Testis (tissue), 2 donors: ENCODE data around the gene GABRB1.

ENCODE experiments used
- CTCF ChIP-seq, 3 experiments: fragments of 450-650 bp in 2 of 3; fragments of 200-600 bp in 1 of 3; sonication (generic) in 1 of 3; IDR thresholded peaks; one replicate each; pipeline ENCODE4 v1.5.1; 2016 to 2019; ENCODE audit warnings: antibody characterized with exemption in 3 of 3, mild to moderate bottlenecking in 2 of 3, moderate library complexity in 1 of 3
- POLR2A ChIP-seq: fragments of 450-650 bp; IDR thresholded peaks from one replicate; pipeline ENCODE4 v1.6.1; 2017; ENCODE audit warnings: antibody characterized with exemption, mild to moderate bottlenecking, moderate library complexity

DNA sequence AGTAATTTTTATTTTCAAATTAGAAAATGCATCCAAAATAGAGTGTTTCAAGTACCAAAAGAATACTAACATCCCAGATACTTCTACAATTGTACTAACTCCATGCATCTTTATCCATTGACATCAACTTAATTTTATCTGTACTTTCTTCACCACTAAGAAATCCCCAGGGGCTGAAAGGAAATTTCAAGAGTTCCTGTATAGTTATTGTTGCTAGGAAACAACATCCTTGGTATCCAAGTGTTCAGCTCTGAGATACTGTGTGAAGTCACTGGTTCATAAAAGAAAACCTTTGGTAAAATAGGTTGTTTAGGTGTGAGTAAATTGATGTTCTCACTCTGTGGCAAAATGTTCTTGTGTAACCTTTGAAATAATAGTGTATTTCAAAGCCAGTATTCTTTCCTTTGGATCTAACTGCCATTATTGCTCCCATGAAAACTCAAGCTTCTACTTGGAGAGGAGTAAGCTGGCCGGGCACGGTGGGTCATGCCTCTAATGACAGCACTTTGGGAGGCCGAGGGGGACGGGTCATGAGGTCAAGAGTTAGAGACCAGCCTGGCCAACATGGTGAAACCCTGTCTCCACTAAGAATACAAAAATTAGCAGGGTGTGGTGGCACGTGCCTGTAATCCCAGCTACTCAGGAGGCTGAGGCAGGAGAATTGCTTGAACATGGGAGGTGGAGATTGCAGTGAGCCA, 359.2 kb downstream of the GABRB1 start:
- TF ChIP-seq POLR2A = no peak
- TF ChIP-seq CTCF (IDR thresholded peaks at IDR 0.05) = no peak
